Left lung (tissue), 10 donors: Measurements from ENCODE around the gene SLC48A1. TPM values are rescaled to one million over a fixed set of nuclear protein-coding genes. Genes with fewer than 3 reads are reported as not detected.

Experiments used
- ATAC-seq: fragments of 200-7000 bp; cut with Tn5 transposase; one replicate; pipeline ENCODE4 v1.9.1; 2020; ENCODE audit warnings: moderate library complexity
- DNase-seq, 4 donors: peaks; one replicate each; pipeline ENCODE4 v3.0.0-alpha.2; 2013 to 2020
- H3K27ac ChIP-seq, 2 donors: fragments of 200-600 bp; sonication (generic) in 1 of 2; one replicate each; pipeline versions ENCODE4 v1.5.0 to v1.8.0; 2020 to 2021
- H3K27me3 ChIP-seq, 2 donors: fragments of 200-600 bp; sonication (generic) in 1 of 2; one replicate each; pipeline versions ENCODE4 v1.5.0 to v1.8.0; 2020 to 2021
- H3K36me3 ChIP-seq, 2 donors: fragments of 200-600 bp; sonication (generic) in 1 of 2; one replicate each; pipeline versions ENCODE4 v1.5.0 to v1.8.0; 2020 to 2021
- H3K4me1 ChIP-seq, 2 donors: fragments of 200-600 bp; one replicate each; pipeline ENCODE4 v1.8.0; 2021
- H3K4me3 ChIP-seq, 2 donors: fragments of 200-600 bp; sonication (generic) in 1 of 2; one replicate each; pipeline versions ENCODE4 v1.5.0 to v1.8.0; 2020 to 2021; ENCODE audit warnings: mild to moderate bottlenecking in 1 of 2
- H3K9me3 ChIP-seq, 2 donors: fragments of 200-600 bp; sonication (generic) in 1 of 2; one replicate each; pipeline versions ENCODE4 v1.5.0 to v1.8.0; 2020 to 2021
- CTCF ChIP-seq, 2 donors: fragments of 200-600 bp; sonication (generic) in 1 of 2; IDR thresholded peaks; one replicate each; pipeline versions ENCODE4 v1.5.0 to v1.8.0; 2021; ENCODE audit warnings: antibody characterized with exemption in 2 of 2
- intact Hi-C, 2 donors: fragments of 100-400 bp; cut with DNase I; formaldehyde crosslinking; loops; one replicate each; pipeline versions ENCODE4 v1.11.2 to v1.14.2; 2022
- polyA plus RNA-seq, 6 donors: library from polyadenylated mRNA; unstranded; fragments of 120-200 nt; gene quantifications; one replicate each; pipeline ENCODE4 v1.2.1, GENCODE V29; 2013; ENCODE audit not compliant: insufficient read length in 6 of 6
- total RNA-seq, 2 donors: library from RNA; stranded (reverse); fragmentation: NEBNext Ultra II Directional; extraction: Animal tissue kit (Norgen Biotek cat#: 25700); gene quantifications; one replicate each; pipeline ENCODE4 v1.2.1, GENCODE V29; 2021
- donor health status: DM: no; HTN: yes; CAD: no.
- donor health status: DM: no; HTN: no; CAD: no.

SLC48A1 gene
- total and polyA plus RNA-seq, 8 donors: 14.9 to 38.6 (median 18.3) TPM

DNA sequence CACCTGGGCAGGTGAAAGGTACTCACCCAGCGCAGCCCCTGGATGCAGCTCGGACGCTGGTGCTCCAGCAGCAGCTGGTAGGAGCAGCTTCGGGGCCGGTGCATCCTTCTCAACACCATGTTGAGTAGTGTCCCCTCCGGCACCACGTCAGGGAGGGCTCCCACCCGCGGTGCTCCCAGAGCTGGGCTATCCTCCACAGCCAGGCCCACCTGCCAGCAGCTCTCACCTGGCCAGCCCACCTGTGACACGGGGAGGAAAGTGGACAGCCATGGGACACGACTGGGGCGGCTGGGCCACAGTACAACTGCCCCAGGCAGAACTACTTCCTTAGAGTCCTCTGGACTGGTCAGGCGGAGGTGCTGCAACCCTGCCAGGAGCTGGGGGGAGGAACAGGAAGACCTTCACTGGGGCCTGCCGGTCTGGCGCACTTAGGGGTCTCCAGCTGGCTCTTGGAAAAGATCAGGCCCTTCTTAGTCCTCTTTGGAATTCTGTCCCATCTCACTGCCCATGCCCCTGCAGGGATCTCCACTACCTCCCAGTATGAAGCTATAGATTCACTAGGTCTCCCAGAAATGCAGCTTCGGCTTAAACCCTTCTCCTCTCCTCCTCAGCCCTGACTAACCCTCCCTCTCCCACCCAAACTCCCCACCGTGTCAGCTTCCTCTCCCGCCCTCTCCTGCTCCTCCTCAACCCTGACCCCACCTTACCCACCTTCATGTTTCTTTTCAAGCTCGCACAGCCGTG lies 15.0 kb upstream of the SLC48A1 start:
- Histone ChIP-seq H3K9me3 (no peaks in the 10 kb centered on the region), H3K4me3 (peak overlapping the region; percentile 55 to 61), H3K27me3 (no peaks in the 10 kb centered on the region), H3K36me3 (no peaks in the 10 kb centered on the region), H3K4me1 (peaks cover 28 to 65% of the 10 kb centered on the region in 2 donors), H3K27ac (peak overlapping the region; percentile 66 to 76)
- no peak for TF ChIP-seq CTCF (IDR thresholded peaks at IDR 0.05)
- ATAC-seq (peak; percentile 7), DNase-seq (peak in 1 of 4 donors; percentile 27)
- intact Hi-C loops: no loop called here

GRCh38 chr12:47758584-47758833 lies 14.5 kb upstream of the SLC48A1 start:
- H3K27ac ChIP-seq: peak overlapping the region; percentile 66 to 76

DNA sequence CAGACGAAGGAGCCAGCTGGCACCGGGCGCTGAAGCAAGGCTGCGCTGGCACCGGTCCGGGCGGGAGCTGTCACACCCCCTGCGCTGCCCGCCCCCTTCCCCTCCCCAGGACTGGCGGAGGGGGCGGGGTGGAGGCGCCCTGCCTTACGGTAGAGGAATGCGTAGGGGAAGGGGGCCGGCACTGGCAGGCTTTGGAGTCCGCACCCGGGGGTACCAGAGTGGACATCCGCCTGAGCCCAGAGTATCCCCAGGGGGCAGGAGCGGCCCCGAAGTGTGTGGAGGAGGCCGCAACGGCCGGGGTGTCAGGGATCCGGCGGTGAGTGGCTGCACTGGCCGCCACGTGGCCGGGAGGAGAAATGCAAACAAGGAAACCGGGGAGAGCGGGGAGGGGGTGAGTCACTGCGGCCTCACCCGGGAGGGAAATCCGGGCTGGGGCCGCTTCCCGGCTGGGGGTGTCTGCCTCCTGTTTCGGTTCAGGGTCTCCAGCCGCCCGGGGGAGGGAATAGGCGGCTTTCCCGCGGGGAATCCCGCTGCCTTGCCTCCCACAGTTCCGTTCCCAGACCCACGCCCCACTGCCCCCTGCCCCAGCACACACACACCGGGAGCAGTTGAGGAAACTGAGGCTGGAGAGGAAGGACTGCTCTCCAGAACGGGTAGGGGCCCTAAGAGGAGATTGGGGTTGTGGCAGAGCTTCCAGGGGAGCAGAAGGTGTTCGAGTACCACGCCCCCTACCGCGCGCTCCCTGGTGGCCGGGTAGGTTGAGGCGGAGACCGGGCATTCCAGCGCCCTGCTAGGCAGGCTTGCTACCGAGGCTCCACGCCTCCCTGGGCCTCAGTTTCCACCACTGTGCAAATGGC lies 14.0 kb upstream of the SLC48A1 start, which contains the start of gene RAPGEF3:
TSS of gene RAPGEF3 (minus strand) at position 47 of the 857 bp plus-strand sequence. CDS start 324 bp downstream, outside the sequence.
- Histone ChIP-seq H3K9me3 (no peaks in the 10 kb centered on the region), H3K4me3 (peak within 1 kb of the TSS; percentile 55 to 61), H3K36me3 (no peaks in the 10 kb centered on the region), H3K4me1 (peaks cover 17 to 54% of the 10 kb centered on the region in 2 donors), H3K27me3 (no peaks in the 10 kb centered on the region), H3K27ac (peak within 1 kb of the TSS; percentile 66 to 76)
- peak; percentile 71 to 95 (median 88) for DNase-seq
- ATAC-seq: peak; percentile 88
- intact Hi-C loops: no loop called here
- peak; percentile 41 to 52 for TF ChIP-seq CTCF (IDR thresholded peaks at IDR 0.05)

More at GRCh38 chr12:47758584-47758833, 14.5 kb upstream of the SLC48A1 start:
- ATAC-seq: no peak
- no peaks in the 10 kb centered on the region for H3K9me3 ChIP-seq
- no peaks in the 10 kb centered on the region for H3K36me3 ChIP-seq
- H3K4me1 ChIP-seq: peaks cover 23 to 60% of the 10 kb centered on the region in 2 donors
- H3K4me3 ChIP-seq: peak overlapping the region; percentile 55 to 61
- no peak for TF ChIP-seq CTCF (IDR thresholded peaks at IDR 0.05)
- H3K27me3 ChIP-seq: no peaks in the 10 kb centered on the region
- intact Hi-C loops: no loop called here
- no peak for DNase-seq

GRCh38 chr12:47762850-47763465 lies 10.1 kb upstream of the SLC48A1 start:
- H3K36me3 ChIP-seq: no peaks in the 10 kb centered on the region
- no peak for ATAC-seq
- H3K9me3 ChIP-seq: no peaks in the 10 kb centered on the region
- TF ChIP-seq CTCF (IDR thresholded peaks at IDR 0.05): no peak
- intact Hi-C loops: no loop called here
- H3K27ac ChIP-seq: no peak overlapping the region
- no peaks in the 10 kb centered on the region for H3K27me3 ChIP-seq
- DNase-seq: no peak
- H3K4me3 ChIP-seq: no peak overlapping the region
- H3K4me1 ChIP-seq: peaks cover 3 to 18% of the 10 kb centered on the region in 2 donors
